ENCODE results near the gene TNS3.

The TNS3 gene

GRCh38 chr7:47582764-47583738 is 1.1 kb upstream of the TNS3 start:
- Histone ChIP-seq H3K4me3 (replicated peaks; ENCODE audit: insufficient read depth, low read length) (no peak overlapping the region), H3K27me3 (ENCODE audit: insufficient read depth, poor library complexity, severe bottlenecking) (peaks cover 18% of the 10 kb centered on the region), H3K27ac (replicated peaks) (no peak overlapping the region)
- TF ChIP-seq CTCF (IDR thresholded peaks at IDR 0.05; ENCODE audit: insufficient read depth, low read length) (no peak), REST (IDR thresholded peaks at IDR 0.05; ENCODE audit: insufficient replicate concordance, low read depth) (no peak), SPI1 (IDR thresholded peaks at IDR 0.05; ENCODE audit: borderline replicate concordance, low read depth) (no peak), GABPA (IDR thresholded peaks at IDR 0.05; ENCODE audit: low read depth) (no peak), POLR2AphosphoS5 (IDR thresholded peaks at IDR 0.05; ENCODE audit: low read depth) (no peak)
- DNase-seq (ENCODE audit: low read depth in 1 of 2, low spot score in 1 of 2), result no peak

- Histone ChIP-seq H3K27me3 (ENCODE audit: insufficient read depth, poor library complexity, severe bottlenecking) (peaks cover 18% of the 10 kb centered on the region), H3K4me3 (replicated peaks; ENCODE audit: insufficient read depth, low read length) (peak overlapping the region; percentile 63), H3K27ac (replicated peaks) (no peak overlapping the region)
- DNase-seq (ENCODE audit: low read depth in 1 of 2, low spot score in 1 of 2), result no peak
- no peak for TF ChIP-seq GABPA (IDR thresholded peaks at IDR 0.05; ENCODE audit: low read depth)
- no peak for TF ChIP-seq REST (IDR thresholded peaks at IDR 0.05; ENCODE audit: insufficient replicate concordance, low read depth)
- no peak for TF ChIP-seq SPI1 (IDR thresholded peaks at IDR 0.05; ENCODE audit: borderline replicate concordance, low read depth)
- no peak for TF ChIP-seq POLR2AphosphoS5 (IDR thresholded peaks at IDR 0.05; ENCODE audit: low read depth)
- no peak for TF ChIP-seq CTCF (IDR thresholded peaks at IDR 0.05; ENCODE audit: insufficient read depth, low read length)
Measured at GRCh38 chr7:47581438-47581803, 490 bp downstream of the TNS3 start.

- TF ChIP-seq REST (IDR thresholded peaks at IDR 0.05; ENCODE audit: insufficient replicate concordance, low read depth), result no peak
Measured at GRCh38 chr7:47580811-47581331, 1.0 kb downstream of the TNS3 start.

More at GRCh38 chr7:47580811-47581331, 1.0 kb downstream of the TNS3 start:
- DNase-seq (ENCODE audit: low read depth in 1 of 2, low spot score in 1 of 2), result no peak
- Histone ChIP-seq H3K27ac (replicated peaks) (no peak overlapping the region), H3K27me3 (ENCODE audit: insufficient read depth, poor library complexity, severe bottlenecking) (peaks cover 18% of the 10 kb centered on the region), H3K4me3 (replicated peaks; ENCODE audit: insufficient read depth, low read length) (peak overlapping the region; percentile 63)

All from HL-60 (cell line).